HS-27A (cell line): ENCODE results near the gene GRAMD1B.
"Not testable (repeated sequence)": the region's sequence is repeated elsewhere in the genome, so short reads cannot be mapped to it uniquely, and the experiment has no call there.

ENCODE experiments used
- DNase-seq: peaks from one replicate; pipeline ENCODE4 v3.0.0-alpha.2; 2012; ENCODE audit warnings: low read depth, missing footprints

Gene GRAMD1B

GRCh38 chr11:123641495-123641840, 211.4 kb downstream of the GRAMD1B start:
- no peak for DNase-seq

- DNase-seq = no peak
These were observed 212.4 kb downstream of the GRAMD1B start for GRCh38 chr11:123642435-123642834.

GRCh38 chr11:123645286-123645975, 215.4 kb downstream of the GRAMD1B start:
- DNase-seq = no peak

GRCh38 chr11:123650901-123651300, 220.8 kb downstream of the GRAMD1B start:
- no peak for DNase-seq

- DNase-seq = no peak
These were observed 222.5 kb downstream of the GRAMD1B start for GRCh38 chr11:123652599-123652998.

- DNase-seq = no peak
These were observed 223.4 kb downstream of the GRAMD1B start for GRCh38 chr11:123653483-123653826.

GRCh38 chr11:123653827-123654565, 223.9 kb downstream of the GRAMD1B start:
- no peak for DNase-seq

- no peak for DNase-seq
These were observed 224.6 kb downstream of the GRAMD1B start, which contains the start of gene SCN3B for GRCh38 chr11:123654566-123655081. SCN3B (minus strand) TSS chr11:123654624; CDS start chr11:123653801, 823 bp downstream.

GRCh38 chr11:123659311-123659710, 229.2 kb downstream of the GRAMD1B start:
- DNase-seq = no peak

GRCh38 chr11:123659965-123660364, 229.9 kb downstream of the GRAMD1B start:
- not testable (repeated sequence) for DNase-seq

GRCh38 chr11:123665306-123665705, 235.2 kb downstream of the GRAMD1B start:
- no peak for DNase-seq

- DNase-seq = no peak
These were observed 240.0 kb downstream of the GRAMD1B start for GRCh38 chr11:123670081-123670480.

GRCh38 chr11:123671534-123671933, 241.5 kb downstream of the GRAMD1B start:
- DNase-seq = no peak

GRCh38 chr11:123672568-123672967, 242.5 kb downstream of the GRAMD1B start:
- DNase-seq = no peak

- no peak for DNase-seq
These were observed 244.2 kb downstream of the GRAMD1B start for GRCh38 chr11:123674297-123674696.
